ES-I3 (cell line): Measurements from ENCODE around the gene TGFB2.

ENCODE experiments used
- H3K36me3 ChIP-seq: 2 replicates; pipeline ENCODE4 v1.6.1; 2013; ENCODE audit warnings: mild to moderate bottlenecking, low read length, control low read depth, moderate library complexity; ENCODE audit not compliant: insufficient read depth
- H3K4me1 ChIP-seq: 2 replicates; pipeline ENCODE4 v1.6.1; 2013; ENCODE audit warnings: mild to moderate bottlenecking, control low read depth, low read length; ENCODE audit not compliant: insufficient read depth
- H3K9ac ChIP-seq: 2 replicates; pipeline ENCODE4 v1.6.1; 2013; ENCODE audit warnings: low read depth, mild to moderate bottlenecking, low read length, moderate library complexity
- H3K9me3 ChIP-seq: 2 replicates; pipeline ENCODE4 v1.6.1; 2013; ENCODE audit warnings: mild to moderate bottlenecking, low read length, moderate library complexity; ENCODE audit not compliant: control insufficient read depth, insufficient read depth

Gene TGFB2

GRCh38 chr1:218362418-218363076 is 17.4 kb downstream of the TGFB2 start:
- no peak overlapping the region for H3K9ac ChIP-seq
- H3K36me3 ChIP-seq: no peaks in the 10 kb centered on the region
- no peaks in the 10 kb centered on the region for H3K9me3 ChIP-seq
- no peaks in the 10 kb centered on the region for H3K4me1 ChIP-seq

GRCh38 chr1:218363141-218363540 is 18.0 kb downstream of the TGFB2 start:
- no peak overlapping the region for H3K9ac ChIP-seq
- H3K4me1 ChIP-seq: no peaks in the 10 kb centered on the region

GRCh38 chr1:218364028-218364710 is 19.0 kb downstream of the TGFB2 start:
- no peaks in the 10 kb centered on the region for H3K36me3 ChIP-seq
- no peaks in the 10 kb centered on the region for H3K9me3 ChIP-seq
- H3K4me1 ChIP-seq: no peaks in the 10 kb centered on the region
- H3K9ac ChIP-seq: no peak overlapping the region

More at GRCh38 chr1:218363141-218363540, 18.0 kb downstream of the TGFB2 start:
- Histone ChIP-seq H3K9me3 (no peaks in the 10 kb centered on the region), H3K36me3 (no peaks in the 10 kb centered on the region)

GRCh38 chr1:218365226-218365999 is 20.3 kb downstream of the TGFB2 start:
- no peaks in the 10 kb centered on the region for H3K9me3 ChIP-seq
- H3K9ac ChIP-seq: no peak overlapping the region
- no peaks in the 10 kb centered on the region for H3K36me3 ChIP-seq
- no peaks in the 10 kb centered on the region for H3K4me1 ChIP-seq

GRCh38 chr1:218366322-218367052 is 21.4 kb downstream of the TGFB2 start:
- Histone ChIP-seq H3K4me1 (no peaks in the 10 kb centered on the region), H3K9me3 (no peaks in the 10 kb centered on the region), H3K36me3 (no peaks in the 10 kb centered on the region), H3K9ac (no peak overlapping the region)

- Histone ChIP-seq H3K4me1 (no peaks in the 10 kb centered on the region), H3K9me3 (no peaks in the 10 kb centered on the region), H3K36me3 (no peaks in the 10 kb centered on the region), H3K9ac (no peak overlapping the region)
Observed at GRCh38 chr1:218367118-218367517, 22.0 kb downstream of the TGFB2 start.

- no peak overlapping the region for H3K9ac ChIP-seq
- H3K9me3 ChIP-seq: no peaks in the 10 kb centered on the region
- H3K36me3 ChIP-seq: no peaks in the 10 kb centered on the region
- H3K4me1 ChIP-seq: no peaks in the 10 kb centered on the region
Observed at GRCh38 chr1:218368686-218369085, 23.6 kb downstream of the TGFB2 start.

GRCh38 chr1:218369688-218370511 is 24.8 kb downstream of the TGFB2 start:
- Histone ChIP-seq H3K36me3 (no peaks in the 10 kb centered on the region), H3K9me3 (no peaks in the 10 kb centered on the region), H3K9ac (no peak overlapping the region), H3K4me1 (no peaks in the 10 kb centered on the region)

GRCh38 chr1:218371927-218372672 is 27.0 kb downstream of the TGFB2 start:
- Histone ChIP-seq H3K4me1 (peaks cover 2% of the 10 kb centered on the region; the same call in 1 of the 2 replicates), H3K9ac (no peak overlapping the region), H3K9me3 (no peaks in the 10 kb centered on the region), H3K36me3 (no peaks in the 10 kb centered on the region)

- Histone ChIP-seq H3K36me3 (no peaks in the 10 kb centered on the region), H3K9ac (no peak overlapping the region), H3K9me3 (no peaks in the 10 kb centered on the region), H3K4me1 (peaks cover 7% of the 10 kb centered on the region; the same call in 1 of the 2 replicates)
Observed at GRCh38 chr1:218374401-218375353, 29.5 kb downstream of the TGFB2 start.

GRCh38 chr1:218376722-218377121 is 31.6 kb downstream of the TGFB2 start:
- peaks cover 7% of the 10 kb centered on the region; the same call in 1 of the 2 replicates for H3K4me1 ChIP-seq
- no peak overlapping the region for H3K9ac ChIP-seq
- no peaks in the 10 kb centered on the region for H3K9me3 ChIP-seq
- no peaks in the 10 kb centered on the region for H3K36me3 ChIP-seq

- no peak overlapping the region for H3K9ac ChIP-seq
- H3K9me3 ChIP-seq: no peaks in the 10 kb centered on the region
Observed at GRCh38 chr1:218377143-218377660, 32.1 kb downstream of the TGFB2 start.

More at GRCh38 chr1:218377143-218377660, 32.1 kb downstream of the TGFB2 start:
- no peaks in the 10 kb centered on the region for H3K36me3 ChIP-seq
- peaks cover 7% of the 10 kb centered on the region; the same call in 1 of the 2 replicates for H3K4me1 ChIP-seq
